Stomach smooth muscle (tissue), 2 donors: ENCODE data around the gene TRIM54.
A peak's percentile ranks its signal among the peaks of the same experiment; 100 is the strongest.
"Not testable (repeated sequence)": the region's sequence is repeated elsewhere in the genome, so short reads cannot be mapped to it uniquely, and the experiment has no call there.

Source experiments
- H3K27ac ChIP-seq: one replicate; pipeline ENCODE4 v1.7.0; 2013; ENCODE audit warnings: mild to moderate bottlenecking, low read length, inconsistent platforms
- H3K27me3 ChIP-seq, 2 donors: one replicate each; pipeline ENCODE4 v1.7.0; 2013; ENCODE audit warnings: low read length in 2 of 2; ENCODE audit not compliant: insufficient read depth in 2 of 2, control insufficient read depth in 1 of 2
- H3K36me3 ChIP-seq, 2 donors: one replicate each; pipeline ENCODE4 v1.7.0; 2013; ENCODE audit warnings: low read length in 2 of 2; ENCODE audit not compliant: control insufficient read depth in 2 of 2, insufficient read depth in 2 of 2
- H3K4me1 ChIP-seq: one replicate; pipeline ENCODE4 v1.7.0; 2013; ENCODE audit warnings: low read length; ENCODE audit not compliant: control insufficient read depth, insufficient read depth
- H3K4me3 ChIP-seq, 2 donors: one replicate each; pipeline ENCODE4 v1.7.0; 2013; ENCODE audit warnings: low read length in 2 of 2
- H3K9ac ChIP-seq, 2 donors: one replicate each; pipeline ENCODE4 v1.7.0; 2013; ENCODE audit warnings: low read length in 2 of 2, mild to moderate bottlenecking in 1 of 2
- H3K9me3 ChIP-seq, 2 donors: one replicate each; pipeline ENCODE4 v1.7.0; 2013; ENCODE audit warnings: low read length in 2 of 2; ENCODE audit not compliant: control insufficient read depth in 2 of 2
- donor health status: healthy.
- donor health status: Pancreatic carcinoma.

TRIM54 gene

GRCh38 chr2:27336173-27336572, 53.9 kb downstream of the TRIM54 start:
- Histone ChIP-seq H3K36me3 (peaks cover 40 to 56% of the 10 kb centered on the region in 2 donors), H3K27ac (no peak overlapping the region), H3K4me1 (no peaks in the 10 kb centered on the region), H3K9ac (no peak overlapping the region), H3K9me3 (no peaks in the 10 kb centered on the region), H3K4me3 (no peak overlapping the region), H3K27me3 (no peaks in the 10 kb centered on the region)

- Histone ChIP-seq H3K36me3 (peaks cover under 1 to 8% of the 10 kb centered on the region in 2 donors), H3K9ac (no peak overlapping the region), H3K4me3 (no peak overlapping the region), H3K27me3 (no peaks in the 10 kb centered on the region), H3K27ac (no peak overlapping the region), H3K4me1 (no peaks in the 10 kb centered on the region), H3K9me3 (no peaks in the 10 kb centered on the region)
These were observed 65.4 kb downstream of the TRIM54 start for GRCh38 chr2:27347641-27348040.

GRCh38 chr2:27350106-27350693, 68.0 kb downstream of the TRIM54 start:
- Histone ChIP-seq H3K4me3 (no peak overlapping the region), H3K36me3 (peaks cover 0 to 2% of the 10 kb centered on the region in 2 donors), H3K9me3 (no peaks in the 10 kb centered on the region), H3K4me1 (no peaks in the 10 kb centered on the region), H3K9ac (no peak overlapping the region), H3K27ac (no peak overlapping the region), H3K27me3 (no peaks in the 10 kb centered on the region)

- Histone ChIP-seq H3K4me1 (peaks cover 9% of the 10 kb centered on the region), H3K9me3 (no peaks in the 10 kb centered on the region), H3K27ac (no peak overlapping the region), H3K36me3 (peaks cover 0 to 2% of the 10 kb centered on the region in 2 donors), H3K27me3 (no peaks in the 10 kb centered on the region), H3K4me3 (no peak overlapping the region), H3K9ac (no peak overlapping the region)
These were observed 69.8 kb downstream of the TRIM54 start for GRCh38 chr2:27351802-27352598.

- not testable (repeated sequence) for H3K4me3 ChIP-seq, H3K36me3 ChIP-seq, H3K9me3 ChIP-seq, H3K27me3 ChIP-seq, H3K27ac ChIP-seq, H3K9ac ChIP-seq
- peaks cover 17% of the 10 kb centered on the region for H3K4me1 ChIP-seq
These were observed 71.1 kb downstream of the TRIM54 start for GRCh38 chr2:27353386-27353761.

GRCh38 chr2:27353762-27354596, 71.8 kb downstream of the TRIM54 start:
- no peaks in the 10 kb centered on the region for H3K9me3 ChIP-seq
- H3K36me3 ChIP-seq = peaks cover 0 to 2% of the 10 kb centered on the region in 2 donors
- no peaks in the 10 kb centered on the region for H3K27me3 ChIP-seq
- H3K9ac ChIP-seq = no peak overlapping the region
- peaks cover 17% of the 10 kb centered on the region for H3K4me1 ChIP-seq
- no peak overlapping the region for H3K4me3 ChIP-seq
- H3K27ac ChIP-seq = no peak overlapping the region

- Histone ChIP-seq H3K4me1 (peaks cover 17% of the 10 kb centered on the region), H3K9me3 (no peaks in the 10 kb centered on the region), H3K4me3 (no peak overlapping the region), H3K36me3 (peaks cover 0 to 2% of the 10 kb centered on the region in 2 donors), H3K27ac (no peak overlapping the region), H3K27me3 (no peaks in the 10 kb centered on the region), H3K9ac (no peak overlapping the region)
These were observed 72.3 kb downstream of the TRIM54 start for GRCh38 chr2:27354597-27354927.

- Histone ChIP-seq H3K4me3 (peak overlapping the region; percentile 85 to 99), H3K27me3 (no peaks in the 10 kb centered on the region), H3K4me1 (peaks cover 17% of the 10 kb centered on the region), H3K36me3 (no peaks in the 10 kb centered on the region), H3K9me3 (no peaks in the 10 kb centered on the region), H3K9ac (peak overlapping the region; percentile 77 to 93), H3K27ac (peak overlapping the region; percentile 80)
These were observed 73.8 kb downstream of the TRIM54 start for GRCh38 chr2:27356056-27356381.

- Histone ChIP-seq H3K4me1 (peaks cover 17% of the 10 kb centered on the region), H3K36me3 (no peaks in the 10 kb centered on the region), H3K27ac (peak within 1 kb of the TSS; percentile 80), H3K27me3 (no peaks in the 10 kb centered on the region), H3K9ac (peak within 1 kb of the TSS; percentile 77 to 93), H3K4me3 (peak within 1 kb of the TSS; percentile 85 to 99), H3K9me3 (no peaks in the 10 kb centered on the region)
These were observed 74.4 kb downstream of the TRIM54 start, which contains the start of gene GTF3C2 for GRCh38 chr2:27356382-27357181. Gene GTF3C2 (minus strand): TSS chr2:27356764. CDS start chr2:27343554, 13,210 bp downstream.
